PC-9 (cell line): Measurements from ENCODE around the gene PCDHGA11.
A peak's percentile ranks its signal among the peaks of the same experiment; 100 is the strongest.
"Not testable (repeated sequence)": the region's sequence is repeated elsewhere in the genome, so short reads cannot be mapped to it uniquely, and the experiment has no call there.

Source experiments
- EZH2 ChIP-seq: fragments of 200-600 bp; sonication (generic); IDR thresholded peaks from 2 replicates; pipeline ENCODE4 v1.8.0; 2017; ENCODE audit warnings: antibody characterized with exemption, low read depth
- TF ChIP-seq, protein P1 (sequence below): fragments of 200-600 bp; sonication (generic); conservative IDR thresholded peaks from 2 replicates; pipeline ENCODE4 v1.6.1; 2017; ENCODE audit warnings: mixed run types, antibody characterized with exemption, mild to moderate bottlenecking, moderate library complexity

DNA sequence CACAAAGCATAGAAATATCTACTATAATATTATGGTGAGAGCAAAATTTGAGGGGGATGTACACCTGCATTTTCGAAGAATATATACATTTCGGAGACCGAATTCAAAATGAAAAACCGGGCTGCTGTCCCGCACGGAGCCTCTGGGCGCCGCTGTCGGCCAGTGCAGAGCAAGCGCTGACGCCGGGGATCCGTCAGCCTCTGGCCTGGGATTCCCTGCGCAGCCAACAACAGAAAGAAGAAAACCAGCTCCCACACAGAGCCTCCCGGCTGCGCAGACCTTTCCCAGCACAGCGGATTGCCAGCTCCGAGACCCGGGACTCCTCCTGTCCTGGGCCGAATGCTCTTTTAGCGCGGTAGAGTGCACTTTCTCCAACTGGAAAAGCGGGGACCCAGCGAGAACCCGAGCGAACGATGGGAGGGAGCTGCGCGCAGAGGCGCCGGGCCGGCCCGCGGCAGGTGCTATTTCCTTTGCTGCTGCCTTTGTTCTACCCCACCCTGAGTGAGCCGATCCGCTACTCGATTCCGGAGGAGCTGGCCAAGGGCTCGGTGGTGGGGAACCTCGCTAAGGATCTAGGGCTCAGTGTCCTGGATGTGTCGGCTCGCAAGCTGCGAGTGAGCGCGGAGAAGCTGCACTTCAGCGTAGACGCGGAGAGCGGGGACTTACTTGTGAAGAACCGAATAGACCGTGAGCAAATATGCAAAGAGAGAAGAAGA lies 12.9 kb upstream of the PCDHGA11 start, which contains the start of gene PCDHGB6:
- TF ChIP-seq, protein P1, sequence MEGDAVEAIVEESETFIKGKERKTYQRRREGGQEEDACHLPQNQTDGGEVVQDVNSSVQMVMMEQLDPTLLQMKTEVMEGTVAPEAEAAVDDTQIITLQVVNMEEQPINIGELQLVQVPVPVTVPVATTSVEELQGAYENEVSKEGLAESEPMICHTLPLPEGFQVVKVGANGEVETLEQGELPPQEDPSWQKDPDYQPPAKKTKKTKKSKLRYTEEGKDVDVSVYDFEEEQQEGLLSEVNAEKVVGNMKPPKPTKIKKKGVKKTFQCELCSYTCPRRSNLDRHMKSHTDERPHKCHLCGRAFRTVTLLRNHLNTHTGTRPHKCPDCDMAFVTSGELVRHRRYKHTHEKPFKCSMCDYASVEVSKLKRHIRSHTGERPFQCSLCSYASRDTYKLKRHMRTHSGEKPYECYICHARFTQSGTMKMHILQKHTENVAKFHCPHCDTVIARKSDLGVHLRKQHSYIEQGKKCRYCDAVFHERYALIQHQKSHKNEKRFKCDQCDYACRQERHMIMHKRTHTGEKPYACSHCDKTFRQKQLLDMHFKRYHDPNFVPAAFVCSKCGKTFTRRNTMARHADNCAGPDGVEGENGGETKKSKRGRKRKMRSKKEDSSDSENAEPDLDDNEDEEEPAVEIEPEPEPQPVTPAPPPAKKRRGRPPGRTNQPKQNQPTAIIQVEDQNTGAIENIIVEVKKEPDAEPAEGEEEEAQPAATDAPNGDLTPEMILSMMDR = peak; percentile 59
- not testable (repeated sequence) for TF ChIP-seq EZH2
